ENCODE results near the gene TSPAN10. TPM values are rescaled to one million over a fixed set of nuclear protein-coding genes. Genes with fewer than 3 reads are reported as not detected.

TSPAN10 gene
- polyA plus RNA-seq, 1 donor from 2014 or later, result not detected

DNA sequence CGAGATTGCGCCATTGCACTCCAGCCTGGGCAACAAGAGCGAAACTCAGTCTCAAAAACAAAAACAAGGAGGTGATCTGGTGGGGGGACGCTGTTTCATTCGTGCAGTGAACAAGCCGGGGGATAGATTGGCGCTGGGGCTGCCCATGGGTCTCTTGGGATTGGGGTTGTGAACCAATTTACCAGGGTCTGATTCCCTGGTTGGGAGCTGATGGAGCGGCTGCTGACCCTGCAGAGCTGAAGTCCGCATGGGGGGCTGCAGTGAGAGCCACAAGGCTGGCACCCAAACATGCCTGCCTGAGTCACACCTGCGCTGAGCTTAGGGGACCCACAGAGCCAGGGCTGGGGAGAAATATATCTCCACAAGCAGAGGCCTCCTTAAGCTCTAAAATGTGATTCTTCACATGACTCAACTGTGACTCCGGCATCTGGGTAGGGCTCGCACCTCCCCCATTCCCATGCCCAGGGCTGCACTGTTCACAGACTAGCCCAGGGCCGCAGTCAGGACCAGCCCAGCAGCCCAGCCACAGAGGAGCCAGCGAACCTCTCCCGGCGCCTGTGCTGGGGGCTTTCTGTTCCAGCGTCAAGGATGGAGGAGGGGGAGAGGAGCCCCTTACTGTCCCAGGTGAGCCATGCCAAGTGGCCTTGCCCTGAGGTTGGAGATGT, 5.0 kb downstream of the TSPAN10 start:
- no peak overlapping the region for H3K9ac ChIP-seq (ENCODE audit: low read length)
- H3K9me3 ChIP-seq (ENCODE audit: low read length), result no peaks in the 10 kb centered on the region
- no peaks in the 10 kb centered on the region for H3F3A ChIP-seq (ENCODE audit: insufficient read depth, low read length, poor library complexity, severe bottlenecking)
- no peak overlapping the region for H3K27ac ChIP-seq (ENCODE audit: low read length)
- H4K20me1 ChIP-seq (ENCODE audit: insufficient read depth), result no peaks in the 10 kb centered on the region
- no peaks in the 10 kb centered on the region for H3K9me2 ChIP-seq (ENCODE audit: insufficient read depth, low read length)
- H3K79me2 ChIP-seq (replicated peaks; ENCODE audit: insufficient read depth, low read length), result no peaks in the 10 kb centered on the region
- H3K27me3 ChIP-seq (ENCODE audit: insufficient read depth, low read depth, low read length), result no peaks in the 10 kb centered on the region
- no peak overlapping the region for H2AFZ ChIP-seq (ENCODE audit: low read depth, low read length)
- no peak overlapping the region for H3K4me3 ChIP-seq (ENCODE audit: low read length)
- TF ChIP-seq EZH2 (IDR thresholded peaks at IDR 0.05; ENCODE audit: borderline replicate concordance, insufficient read depth, low read length, poor library complexity, severe bottlenecking) (no peak), EP300 (conservative IDR thresholded peaks at IDR 0.05; ENCODE audit: poor library complexity, severe bottlenecking) (no peak), SMC3 (conservative IDR thresholded peaks at IDR 0.05; ENCODE audit: poor library complexity) (no peak), TAF1 (IDR thresholded peaks at IDR 0.05; ENCODE audit: low read depth) (no peak), POLR2AphosphoS5 (IDR thresholded peaks at IDR 0.05) (no peak), RAD21 (conservative IDR thresholded peaks at IDR 0.05) (no peak), MXI1 (conservative IDR thresholded peaks at IDR 0.05; ENCODE audit: poor library complexity, severe bottlenecking) (no peak)
- TF ChIP-seq, protein P1, sequence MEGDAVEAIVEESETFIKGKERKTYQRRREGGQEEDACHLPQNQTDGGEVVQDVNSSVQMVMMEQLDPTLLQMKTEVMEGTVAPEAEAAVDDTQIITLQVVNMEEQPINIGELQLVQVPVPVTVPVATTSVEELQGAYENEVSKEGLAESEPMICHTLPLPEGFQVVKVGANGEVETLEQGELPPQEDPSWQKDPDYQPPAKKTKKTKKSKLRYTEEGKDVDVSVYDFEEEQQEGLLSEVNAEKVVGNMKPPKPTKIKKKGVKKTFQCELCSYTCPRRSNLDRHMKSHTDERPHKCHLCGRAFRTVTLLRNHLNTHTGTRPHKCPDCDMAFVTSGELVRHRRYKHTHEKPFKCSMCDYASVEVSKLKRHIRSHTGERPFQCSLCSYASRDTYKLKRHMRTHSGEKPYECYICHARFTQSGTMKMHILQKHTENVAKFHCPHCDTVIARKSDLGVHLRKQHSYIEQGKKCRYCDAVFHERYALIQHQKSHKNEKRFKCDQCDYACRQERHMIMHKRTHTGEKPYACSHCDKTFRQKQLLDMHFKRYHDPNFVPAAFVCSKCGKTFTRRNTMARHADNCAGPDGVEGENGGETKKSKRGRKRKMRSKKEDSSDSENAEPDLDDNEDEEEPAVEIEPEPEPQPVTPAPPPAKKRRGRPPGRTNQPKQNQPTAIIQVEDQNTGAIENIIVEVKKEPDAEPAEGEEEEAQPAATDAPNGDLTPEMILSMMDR (IDR thresholded peaks at IDR 0.05; ENCODE audit: poor library complexity, severe bottlenecking), result no peak
- TF ChIP-seq, protein P2, sequence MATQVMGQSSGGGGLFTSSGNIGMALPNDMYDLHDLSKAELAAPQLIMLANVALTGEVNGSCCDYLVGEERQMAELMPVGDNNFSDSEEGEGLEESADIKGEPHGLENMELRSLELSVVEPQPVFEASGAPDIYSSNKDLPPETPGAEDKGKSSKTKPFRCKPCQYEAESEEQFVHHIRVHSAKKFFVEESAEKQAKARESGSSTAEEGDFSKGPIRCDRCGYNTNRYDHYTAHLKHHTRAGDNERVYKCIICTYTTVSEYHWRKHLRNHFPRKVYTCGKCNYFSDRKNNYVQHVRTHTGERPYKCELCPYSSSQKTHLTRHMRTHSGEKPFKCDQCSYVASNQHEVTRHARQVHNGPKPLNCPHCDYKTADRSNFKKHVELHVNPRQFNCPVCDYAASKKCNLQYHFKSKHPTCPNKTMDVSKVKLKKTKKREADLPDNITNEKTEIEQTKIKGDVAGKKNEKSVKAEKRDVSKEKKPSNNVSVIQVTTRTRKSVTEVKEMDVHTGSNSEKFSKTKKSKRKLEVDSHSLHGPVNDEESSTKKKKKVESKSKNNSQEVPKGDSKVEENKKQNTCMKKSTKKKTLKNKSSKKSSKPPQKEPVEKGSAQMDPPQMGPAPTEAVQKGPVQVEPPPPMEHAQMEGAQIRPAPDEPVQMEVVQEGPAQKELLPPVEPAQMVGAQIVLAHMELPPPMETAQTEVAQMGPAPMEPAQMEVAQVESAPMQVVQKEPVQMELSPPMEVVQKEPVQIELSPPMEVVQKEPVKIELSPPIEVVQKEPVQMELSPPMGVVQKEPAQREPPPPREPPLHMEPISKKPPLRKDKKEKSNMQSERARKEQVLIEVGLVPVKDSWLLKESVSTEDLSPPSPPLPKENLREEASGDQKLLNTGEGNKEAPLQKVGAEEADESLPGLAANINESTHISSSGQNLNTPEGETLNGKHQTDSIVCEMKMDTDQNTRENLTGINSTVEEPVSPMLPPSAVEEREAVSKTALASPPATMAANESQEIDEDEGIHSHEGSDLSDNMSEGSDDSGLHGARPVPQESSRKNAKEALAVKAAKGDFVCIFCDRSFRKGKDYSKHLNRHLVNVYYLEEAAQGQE (IDR thresholded peaks at IDR 0.05; ENCODE audit: borderline replicate concordance), result no peak
- H3K36me3 ChIP-seq (ENCODE audit: insufficient read depth, low read length), result no peaks in the 10 kb centered on the region
- no peak overlapping the region for H3K4me2 ChIP-seq (ENCODE audit: low read length)

DNA sequence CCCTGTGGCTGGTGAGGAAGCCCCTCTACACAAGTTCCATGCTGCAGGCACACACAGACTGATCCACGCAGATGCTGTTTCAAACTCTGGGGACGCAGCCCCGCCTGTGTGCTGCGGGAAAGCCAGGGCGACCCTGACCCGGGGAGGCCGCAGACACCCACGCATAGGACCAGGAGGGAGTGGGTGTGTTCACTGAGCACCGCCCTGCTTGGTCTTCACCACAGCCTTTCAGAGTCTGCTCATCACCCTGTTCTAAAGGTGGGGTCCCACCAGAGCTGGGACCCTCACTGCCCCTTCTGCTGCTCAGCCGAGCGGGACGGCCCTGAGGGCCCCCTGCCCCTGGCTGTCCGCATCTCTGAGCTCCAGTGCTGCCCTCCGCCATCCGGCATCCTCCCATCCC, 7.5 kb downstream of the TSPAN10 start:
- Histone ChIP-seq H3K4me2 (ENCODE audit: low read length) (no peak overlapping the region), H3F3A (ENCODE audit: insufficient read depth, low read length, poor library complexity, severe bottlenecking) (no peaks in the 10 kb centered on the region), H3K9ac (ENCODE audit: low read length) (no peak overlapping the region), H3K4me3 (ENCODE audit: low read length) (no peak overlapping the region), H3K36me3 (ENCODE audit: insufficient read depth, low read length) (no peaks in the 10 kb centered on the region), H3K9me2 (ENCODE audit: insufficient read depth, low read length) (no peaks in the 10 kb centered on the region), H3K79me2 (replicated peaks; ENCODE audit: insufficient read depth, low read length) (no peaks in the 10 kb centered on the region), H3K27ac (ENCODE audit: low read length) (no peak overlapping the region), H2AFZ (ENCODE audit: low read depth, low read length) (no peak overlapping the region), H3K9me3 (ENCODE audit: low read length) (peaks cover 7% of the 10 kb centered on the region), H4K20me1 (ENCODE audit: insufficient read depth) (no peaks in the 10 kb centered on the region), H3K27me3 (ENCODE audit: insufficient read depth, low read depth, low read length) (peaks cover 11% of the 10 kb centered on the region)
- TF ChIP-seq, protein P1 (IDR thresholded peaks at IDR 0.05; ENCODE audit: poor library complexity, severe bottlenecking), result no peak
- TF ChIP-seq POLR2AphosphoS5 (IDR thresholded peaks at IDR 0.05) (no peak), SMC3 (conservative IDR thresholded peaks at IDR 0.05; ENCODE audit: poor library complexity) (no peak), MXI1 (conservative IDR thresholded peaks at IDR 0.05; ENCODE audit: poor library complexity, severe bottlenecking) (no peak), EP300 (conservative IDR thresholded peaks at IDR 0.05; ENCODE audit: poor library complexity, severe bottlenecking) (no peak), EZH2 (IDR thresholded peaks at IDR 0.05; ENCODE audit: borderline replicate concordance, insufficient read depth, low read length, poor library complexity, severe bottlenecking) (no peak), RAD21 (conservative IDR thresholded peaks at IDR 0.05) (no peak), TAF1 (IDR thresholded peaks at IDR 0.05; ENCODE audit: low read depth) (no peak)
- TF ChIP-seq, protein P2 (IDR thresholded peaks at IDR 0.05; ENCODE audit: borderline replicate concordance), result no peak

Data from neural cell (in vitro differentiated cells).